Hair follicle dermal papilla cell (primary cell): ENCODE data around the gene CCNE1. TPM values are rescaled to one million over a fixed set of nuclear protein-coding genes. Genes with fewer than 3 reads are reported as not detected.

Source experiments
- total RNA-seq: library from RNA; depleted of rRNA; stranded (reverse); fragments of >200 nt; gene quantifications from 2 replicates; pipeline ENCODE4 v1.2.3, GENCODE V29; 2012

Gene CCNE1
- 4.6 and 4.7 TPM in 2 replicates for total RNA-seq

GRCh38 chr19:29811125-29812079, at the start of gene CCNE1:
Gene CCNE1 (plus strand): TSS chr19:29811991. CDS start chr19:29812556, 565 bp downstream.

Other genes with a start within 250 kb of the CCNE1 start
- gene POP4, start 205.7 kb upstream of the CCNE1 start, total RNA-seq, result 48.3 and 51.3 TPM in 2 replicates
- 27.3 and 27.6 TPM in 2 replicates for gene PLEKHF1, start 146.5 kb upstream of the CCNE1 start, total RNA-seq
- 49.8 and 54.5 TPM in 2 replicates for gene C19orf12, start 96.7 kb upstream of the CCNE1 start, total RNA-seq
- gene URI1, start 130.2 kb downstream of the CCNE1 start, total RNA-seq, result 61.8 and 68.2 TPM in 2 replicates